ENCODE measurements around the gene MAP3K9. TPM values are rescaled to one million over a fixed set of nuclear protein-coding genes. Genes with fewer than 3 reads are reported as not detected.
"Not testable (repeated sequence)": the region's sequence is repeated elsewhere in the genome, so short reads cannot be mapped to it uniquely, and the experiment has no call there.

The MAP3K9 gene
- total RNA-seq, 1 experiment from 2014 or later: 2.1 TPM

DNA sequence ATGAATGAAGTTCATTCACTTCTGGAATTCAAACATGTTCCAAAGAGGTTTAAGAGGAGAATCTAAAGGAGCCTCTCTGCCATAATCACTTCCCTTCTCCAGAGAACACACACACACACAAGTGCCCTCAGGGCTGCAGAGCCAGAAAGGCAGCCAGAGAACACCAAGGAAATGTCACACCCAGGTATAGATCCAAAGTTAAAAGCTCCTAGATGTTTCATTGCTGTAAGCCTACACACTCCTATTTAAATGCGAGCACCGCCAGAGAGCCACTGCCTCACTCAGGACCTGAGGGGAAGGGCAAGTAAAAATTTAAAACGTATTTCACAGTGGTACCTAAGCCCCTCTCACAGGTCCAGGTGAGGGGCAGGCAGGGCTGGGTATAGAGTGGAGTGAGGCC is 85.2 kb downstream of the MAP3K9 start:
- no peak for DNase-seq (ENCODE audit: low spot score)

DNA sequence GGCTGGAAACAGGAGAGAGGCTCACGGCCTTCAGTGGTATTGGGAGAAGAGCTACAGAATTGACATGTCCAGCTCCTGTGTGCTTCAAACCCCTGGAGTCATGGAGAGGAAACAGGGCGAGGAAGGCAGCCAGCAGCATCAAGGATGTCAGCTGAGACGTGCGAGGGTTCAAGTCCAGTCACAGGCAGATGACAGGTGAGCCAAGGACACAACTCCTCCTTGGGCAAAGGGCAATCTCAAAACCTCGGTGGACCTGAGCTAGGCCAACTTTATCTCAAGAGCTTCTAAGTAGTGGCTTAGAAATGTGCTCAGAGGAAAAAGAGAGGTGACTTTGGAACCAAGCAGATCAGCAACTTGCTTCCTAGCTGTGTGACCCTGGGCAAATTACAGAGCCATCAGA is 86.0 kb downstream of the MAP3K9 start:
- DNase-seq (ENCODE audit: low spot score): no peak

GRCh38 chr14:70722418-70722817 is 86.9 kb downstream of the MAP3K9 start:
- no peak for DNase-seq (ENCODE audit: low spot score)

DNA sequence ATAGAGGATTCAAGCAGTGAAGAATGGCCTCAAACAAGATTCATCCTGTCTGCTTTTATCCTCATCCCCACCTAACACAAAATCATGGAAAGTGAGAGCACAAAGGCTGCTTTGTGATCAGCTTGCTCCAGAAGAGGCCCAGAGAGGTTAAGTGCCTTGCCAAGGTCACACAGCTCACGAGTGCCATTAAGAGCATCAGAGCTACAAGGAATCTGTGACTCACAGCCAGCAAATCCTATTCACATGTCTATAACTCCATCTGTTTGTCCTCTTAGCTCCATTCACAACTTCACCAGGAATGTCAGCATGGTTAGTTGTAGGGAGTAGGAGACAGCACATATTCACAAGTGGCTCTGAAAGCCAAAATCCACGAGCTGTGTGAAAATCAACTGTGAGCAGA is 87.8 kb downstream of the MAP3K9 start:
- no peak for DNase-seq (ENCODE audit: low spot score)

- DNase-seq (ENCODE audit: low spot score): no peak
Measured at GRCh38 chr14:70718383-70719118, 90.8 kb downstream of the MAP3K9 start.

GRCh38 chr14:70716958-70717357 is 92.4 kb downstream of the MAP3K9 start:
- DNase-seq (ENCODE audit: low spot score): no peak

DNA sequence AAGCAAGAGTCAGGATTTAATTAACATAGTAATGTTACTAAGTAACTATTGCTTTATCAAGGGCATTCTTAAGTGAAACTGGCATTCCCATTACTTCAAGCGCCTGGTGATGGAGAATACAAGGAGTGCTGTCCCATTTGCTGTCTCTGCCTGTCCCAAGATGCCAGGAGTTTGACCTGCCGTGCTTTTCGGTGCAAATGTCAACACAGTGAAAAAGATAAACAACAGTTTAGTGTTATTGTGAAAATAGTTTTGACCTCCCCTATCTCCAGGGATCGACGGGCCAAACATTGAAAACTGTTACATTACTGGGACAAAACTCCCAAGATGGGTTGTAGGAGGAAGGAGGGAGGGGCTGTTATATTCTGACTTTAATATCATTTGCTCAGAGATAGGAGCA is 92.8 kb downstream of the MAP3K9 start:
- no peak for DNase-seq (ENCODE audit: low spot score)

DNA sequence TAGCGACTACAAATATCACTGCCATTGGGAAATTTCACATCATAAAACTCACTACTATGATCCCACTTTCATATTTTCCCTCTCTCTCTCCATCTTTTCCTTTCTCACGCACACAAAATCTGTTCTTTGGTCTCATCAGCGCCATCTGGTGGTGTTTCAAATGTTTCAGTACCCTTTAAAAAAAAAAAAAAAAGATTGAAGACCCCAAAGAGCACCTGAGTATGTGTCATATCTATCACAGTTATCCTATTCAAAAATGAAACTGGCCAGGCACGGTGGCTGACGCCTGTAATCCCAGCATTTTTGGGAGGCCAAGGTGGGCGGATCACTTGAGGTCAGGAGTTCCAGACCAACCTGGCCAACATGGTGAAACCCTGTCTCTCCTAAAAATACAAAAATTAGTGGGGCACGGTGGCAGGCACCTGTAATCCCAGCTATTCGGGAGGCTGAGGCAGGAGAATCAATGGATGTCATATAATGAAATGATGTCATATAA is 95.2 kb downstream of the MAP3K9 start:
- peak; percentile 17 for DNase-seq (ENCODE audit: low spot score)

DNA sequence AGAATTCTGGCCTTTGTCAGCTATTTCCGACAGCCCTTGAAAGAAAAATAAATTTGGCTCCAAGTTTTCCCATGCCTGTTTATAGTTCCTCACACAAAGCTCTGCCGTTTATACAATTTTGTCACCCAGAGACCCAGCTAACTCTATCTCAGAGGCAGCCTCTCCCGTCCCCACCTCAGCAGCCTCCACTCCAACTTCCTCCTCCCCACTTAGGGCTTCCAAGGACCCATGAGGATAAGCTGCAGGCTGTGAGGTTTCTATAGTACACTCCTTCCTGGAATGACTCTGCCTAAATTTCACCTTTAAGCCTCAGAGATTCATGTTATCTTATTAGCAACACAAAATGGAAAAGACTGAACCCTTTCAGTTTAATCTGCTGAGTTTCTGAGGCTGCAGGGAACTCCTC is 95.8 kb downstream of the MAP3K9 start:
- DNase-seq (ENCODE audit: low spot score): no peak

DNA sequence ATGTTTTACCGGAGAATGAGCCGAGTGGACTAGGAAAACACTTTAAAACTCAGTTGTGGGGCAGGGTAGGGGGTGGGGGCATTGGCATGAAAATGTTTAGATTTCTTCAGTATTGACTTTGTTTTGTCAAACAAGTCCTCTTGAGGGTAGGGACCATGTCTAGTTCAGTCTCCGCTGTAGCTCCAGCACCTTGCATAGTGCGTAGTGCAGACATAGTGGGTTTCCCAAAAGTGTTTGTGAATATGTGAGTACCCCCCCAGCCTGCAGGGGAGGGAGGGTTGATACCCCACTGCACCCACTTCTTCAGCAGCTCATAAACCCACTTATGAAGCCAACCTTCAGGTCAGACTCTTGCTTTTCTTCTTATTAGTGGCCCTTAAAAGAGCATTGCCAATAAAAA is 96.2 kb downstream of the MAP3K9 start:
- DNase-seq (ENCODE audit: low spot score): no peak

DNA sequence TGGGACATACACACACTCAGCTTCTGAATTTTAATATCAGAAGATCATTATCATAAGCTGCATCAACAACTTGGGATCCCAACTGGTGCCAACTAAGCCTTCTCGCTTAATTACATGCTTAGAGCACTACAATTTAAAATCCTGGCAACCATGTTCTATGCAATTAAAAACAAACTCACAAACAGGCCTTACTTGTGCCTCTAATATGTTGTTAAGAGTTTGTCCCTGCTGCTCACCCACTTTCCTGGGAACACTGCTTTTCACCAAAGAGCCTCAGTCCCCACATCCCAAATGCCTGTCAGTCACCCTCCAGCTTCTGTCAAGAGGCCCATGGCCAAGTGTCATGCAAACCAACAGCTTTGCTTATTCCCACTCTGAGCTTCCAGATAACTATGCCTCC is 97.9 kb downstream of the MAP3K9 start:
- no peak for DNase-seq (ENCODE audit: low spot score)

GRCh38 chr14:70709726-70710382 is 99.5 kb downstream of the MAP3K9 start:
- no peak for DNase-seq (ENCODE audit: low spot score)

GRCh38 chr14:70708717-70709570 is 100.4 kb downstream of the MAP3K9 start:
- DNase-seq (ENCODE audit: low spot score): no peak

GRCh38 chr14:70707138-70708038 is 101.9 kb downstream of the MAP3K9 start:
- peak; percentile 76 for DNase-seq (ENCODE audit: low spot score)

- no peak for DNase-seq (ENCODE audit: low spot score)
Measured at GRCh38 chr14:70706177-70706576, 103.1 kb downstream of the MAP3K9 start.

- DNase-seq (ENCODE audit: low spot score): no peak
Measured at GRCh38 chr14:70704960-70705359, 104.4 kb downstream of the MAP3K9 start.

- not testable (repeated sequence) for DNase-seq (ENCODE audit: low spot score)
Measured at GRCh38 chr14:70703621-70704168, 105.6 kb downstream of the MAP3K9 start.

- DNase-seq (ENCODE audit: low spot score): no peak
Measured at GRCh38 chr14:70702161-70702560, 107.2 kb downstream of the MAP3K9 start.

DNA sequence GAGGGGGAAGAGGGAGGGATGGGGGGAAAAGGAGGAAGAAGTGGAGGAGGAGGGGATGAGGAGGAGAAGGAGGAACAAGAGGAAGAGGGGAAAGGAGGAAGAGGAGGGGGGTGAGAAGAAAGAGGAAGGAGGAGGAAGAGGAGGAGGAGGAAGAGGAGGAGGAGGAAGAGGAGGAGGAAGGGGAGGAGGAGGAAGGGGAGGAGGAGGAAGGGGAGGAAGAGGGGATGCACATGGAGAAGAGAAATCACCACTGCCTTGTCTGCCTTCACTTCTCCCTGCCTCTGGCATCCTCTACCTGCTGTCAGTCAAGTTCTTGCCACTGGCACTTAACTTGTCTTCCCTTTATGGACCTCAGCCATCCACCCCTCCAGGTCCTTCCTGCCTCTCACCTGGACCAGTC is 107.7 kb downstream of the MAP3K9 start:
- DNase-seq (ENCODE audit: low spot score): no peak

GRCh38 chr14:70700955-70701585 is 108.2 kb downstream of the MAP3K9 start:
- no peak for DNase-seq (ENCODE audit: low spot score)

- DNase-seq (ENCODE audit: low spot score): no peak
Measured at GRCh38 chr14:70699646-70700045, 109.7 kb downstream of the MAP3K9 start.
